Testis (tissue), 2 donors: ENCODE data around the gene NAPB.

ENCODE experiments used
- POLR2A ChIP-seq: fragments of 450-650 bp; IDR thresholded peaks from one replicate; pipeline ENCODE4 v1.6.1; 2017; ENCODE audit warnings: antibody characterized with exemption, mild to moderate bottlenecking, moderate library complexity
- TF ChIP-seq, protein P1 (sequence below), 3 experiments: fragments of 450-650 bp in 2 of 3; fragments of 200-600 bp in 1 of 3; sonication (generic) in 1 of 3; IDR thresholded peaks; one replicate each; pipeline ENCODE4 v1.5.1; 2016 to 2019; ENCODE audit warnings: antibody characterized with exemption in 3 of 3, mild to moderate bottlenecking in 2 of 3, moderate library complexity in 1 of 3

DNA sequence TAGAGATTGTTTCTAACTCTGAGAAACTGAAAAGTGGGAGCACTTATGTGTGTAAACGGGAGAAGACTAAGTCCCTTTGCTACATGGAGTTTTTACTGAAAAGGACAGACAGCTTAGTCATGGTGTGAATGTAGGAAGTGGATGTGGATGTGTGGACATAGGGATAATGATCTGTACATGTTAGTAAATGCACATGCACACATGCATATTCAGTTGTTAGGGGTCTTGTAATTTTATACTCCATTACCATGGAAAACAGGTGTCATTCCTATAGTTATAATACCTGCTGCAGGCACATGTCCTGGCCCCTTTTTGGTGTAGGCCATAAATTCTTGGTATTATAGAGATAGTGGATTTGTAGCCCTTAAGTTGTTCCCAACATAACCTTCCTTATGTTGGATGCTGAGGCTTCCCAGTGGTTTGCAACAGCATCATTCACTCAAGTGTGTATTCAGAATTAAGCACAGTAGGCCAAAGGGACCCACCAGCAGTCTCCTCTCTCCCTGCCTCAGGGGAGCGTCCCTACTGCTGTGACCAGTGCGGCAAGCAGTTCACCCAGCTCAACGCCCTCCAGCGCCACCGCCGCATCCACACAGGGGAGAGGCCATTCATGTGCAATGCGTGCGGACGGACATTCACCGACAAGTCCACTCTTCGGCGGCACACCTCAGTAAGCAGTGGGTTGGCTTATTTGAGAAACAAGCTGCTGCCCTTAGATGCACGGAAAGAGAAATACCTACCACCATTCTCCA is 52.0 kb downstream of the NAPB start:
- TF ChIP-seq, protein P1, sequence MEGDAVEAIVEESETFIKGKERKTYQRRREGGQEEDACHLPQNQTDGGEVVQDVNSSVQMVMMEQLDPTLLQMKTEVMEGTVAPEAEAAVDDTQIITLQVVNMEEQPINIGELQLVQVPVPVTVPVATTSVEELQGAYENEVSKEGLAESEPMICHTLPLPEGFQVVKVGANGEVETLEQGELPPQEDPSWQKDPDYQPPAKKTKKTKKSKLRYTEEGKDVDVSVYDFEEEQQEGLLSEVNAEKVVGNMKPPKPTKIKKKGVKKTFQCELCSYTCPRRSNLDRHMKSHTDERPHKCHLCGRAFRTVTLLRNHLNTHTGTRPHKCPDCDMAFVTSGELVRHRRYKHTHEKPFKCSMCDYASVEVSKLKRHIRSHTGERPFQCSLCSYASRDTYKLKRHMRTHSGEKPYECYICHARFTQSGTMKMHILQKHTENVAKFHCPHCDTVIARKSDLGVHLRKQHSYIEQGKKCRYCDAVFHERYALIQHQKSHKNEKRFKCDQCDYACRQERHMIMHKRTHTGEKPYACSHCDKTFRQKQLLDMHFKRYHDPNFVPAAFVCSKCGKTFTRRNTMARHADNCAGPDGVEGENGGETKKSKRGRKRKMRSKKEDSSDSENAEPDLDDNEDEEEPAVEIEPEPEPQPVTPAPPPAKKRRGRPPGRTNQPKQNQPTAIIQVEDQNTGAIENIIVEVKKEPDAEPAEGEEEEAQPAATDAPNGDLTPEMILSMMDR (IDR thresholded peaks at IDR 0.05), result no peak
- TF ChIP-seq POLR2A, result no peak
